ENCODE data around the gene NT5C1B.

The NT5C1B gene

GRCh38 chr2:18519914-18520450, 69.4 kb downstream of the NT5C1B start:
- no peak overlapping the region for H3K4me3 ChIP-seq (ENCODE audit: low read depth, low read length)
- TF ChIP-seq CTCF (IDR thresholded peaks at IDR 0.05; ENCODE audit: borderline replicate concordance, insufficient read depth, low read depth, low read length) = no peak

- no peak overlapping the region for H3K4me3 ChIP-seq (ENCODE audit: low read depth, low read length)
- no peak for TF ChIP-seq CTCF (IDR thresholded peaks at IDR 0.05; ENCODE audit: borderline replicate concordance, insufficient read depth, low read depth, low read length)
Observed at GRCh38 chr2:18518116-18519111, 71.0 kb downstream of the NT5C1B start.

GRCh38 chr2:18517386-18517785, 72.0 kb downstream of the NT5C1B start:
- TF ChIP-seq CTCF (IDR thresholded peaks at IDR 0.05; ENCODE audit: borderline replicate concordance, insufficient read depth, low read depth, low read length) = no peak
- no peak overlapping the region for H3K4me3 ChIP-seq (ENCODE audit: low read depth, low read length)

GRCh38 chr2:18516112-18516511, 73.3 kb downstream of the NT5C1B start:
- TF ChIP-seq CTCF (IDR thresholded peaks at IDR 0.05; ENCODE audit: borderline replicate concordance, insufficient read depth, low read depth, low read length) = no peak
- H3K4me3 ChIP-seq (ENCODE audit: low read depth, low read length) = no peak overlapping the region

- H3K4me3 ChIP-seq (ENCODE audit: low read depth, low read length) = no peak overlapping the region
- TF ChIP-seq CTCF (IDR thresholded peaks at IDR 0.05; ENCODE audit: borderline replicate concordance, insufficient read depth, low read depth, low read length) = no peak
Observed at GRCh38 chr2:18514526-18515461, 74.6 kb downstream of the NT5C1B start.
